Neural cell (in vitro differentiated cells): Measurements from ENCODE around the gene ACP1.

ENCODE experiments used
- CTCF ChIP-seq: fragments of 450-650 bp; IDR thresholded peaks from 2 replicates; pipeline ENCODE4 v1.5.1; 2014; ENCODE audit warnings: antibody characterized with exemption, mild to moderate bottlenecking, moderate library complexity; ENCODE audit not compliant: poor library complexity, severe bottlenecking
- MXI1 ChIP-seq: fragments of 450-650 bp; conservative IDR thresholded peaks from 2 replicates; pipeline ENCODE4 v1.6.1; 2014; ENCODE audit warnings: antibody characterized with exemption, mild to moderate bottlenecking; ENCODE audit not compliant: poor library complexity, severe bottlenecking
- POLR2AphosphoS5 ChIP-seq: IDR thresholded peaks from 2 replicates; pipeline ENCODE4 v1.6.1; 2012
- RAD21 ChIP-seq: fragments of 450-650 bp; conservative IDR thresholded peaks from 2 replicates; pipeline ENCODE4 v1.6.1; 2014; ENCODE audit warnings: antibody characterized with exemption, mild to moderate bottlenecking, moderate library complexity
- REST ChIP-seq: IDR thresholded peaks from 2 replicates; pipeline ENCODE4 v1.6.1; 2012; ENCODE audit warnings: borderline replicate concordance

GRCh38 chr2:249538-250042, 15.2 kb upstream of the ACP1 start:
- no peak for TF ChIP-seq CTCF
- no peak for TF ChIP-seq RAD21
- TF ChIP-seq POLR2AphosphoS5, result no peak
- no peak for TF ChIP-seq MXI1
- TF ChIP-seq REST, result no peak
